Right lobe of liver (tissue), 6 donors: ENCODE results near the gene WTIP. TPM values are rescaled to one million over a fixed set of nuclear protein-coding genes. Genes with fewer than 3 reads are reported as not detected.

ENCODE experiments used
- ATAC-seq, 4 donors: fragments of 200-7000 bp; cut with Tn5 transposase; one replicate each; pipeline ENCODE4 v1.9.1; 2020; ENCODE audit warnings: mild to moderate bottlenecking in 4 of 4, moderate library complexity in 4 of 4
- DNase-seq, 3 donors: peaks; one replicate each; pipeline ENCODE4 v3.0.0-alpha.2; 2020
- H3K27ac ChIP-seq, 3 donors: fragments of 200-600 bp; one replicate each; pipeline ENCODE4 v1.8.0; 2022
- H3K27me3 ChIP-seq, 2 donors: fragments of 200-600 bp; one replicate each; pipeline ENCODE4 v1.8.0; 2022
- H3K36me3 ChIP-seq, 4 donors: fragments of 200-600 bp; sonication (generic) in 1 of 4; one replicate each; pipeline versions ENCODE4 v1.5.1 to v1.8.0; 2017 to 2022; ENCODE audit warnings: control low read depth in 1 of 4
- H3K4me1 ChIP-seq, 4 donors: fragments of 200-600 bp; sonication (generic) in 1 of 4; one replicate each; pipeline versions ENCODE4 v1.5.1 to v1.8.0; 2017 to 2022; ENCODE audit warnings: control low read depth in 1 of 4
- H3K4me3 ChIP-seq, 3 donors: fragments of 200-600 bp; one replicate each; pipeline ENCODE4 v1.8.0; 2022
- H3K9me3 ChIP-seq, 4 donors: fragments of 200-600 bp; sonication (generic) in 1 of 4; one replicate each; pipeline versions ENCODE4 v1.5.1 to v1.8.0; 2017 to 2022; ENCODE audit warnings: control low read depth in 1 of 4
- POLR2A ChIP-seq: fragments of 450-650 bp; IDR thresholded peaks from one replicate; pipeline ENCODE4 v1.6.1; 2017; ENCODE audit warnings: antibody characterized with exemption, mild to moderate bottlenecking
- WGBS: methylation state at CpG from one replicate; pipeline ENCODE4 v1.1.6; 2018; ENCODE audit warnings: low coverage, low lambda C conversion rate; ENCODE audit not compliant: insufficient coverage; ENCODE audit errors: missing lambda C conversion rate; 5-methylcytosine and 5-hydroxymethylcytosine counted together
- intact Hi-C, 2 donors: fragments of 100-400 bp; cut with DNase I; formaldehyde crosslinking; loops; one replicate each; pipeline versions ENCODE4 v1.11.2 to v1.14.1; 2022
- total RNA-seq, 6 experiments: library from RNA; depleted of rRNA in 2 of 6; stranded (reverse); fragments of >200 nt in 2 of 6; fragmentation: NEBNext Ultra II Directional in 3 of 6; extraction: Animal tissue kit (Norgen Biotek cat#: 25700) in 3 of 6; gene quantifications; one replicate each; pipeline versions ENCODE4 v1.1.0 to v1.2.4, GENCODE V29; 2016 to 2023
- TF ChIP-seq, protein P1 (sequence below), 4 donors: fragments of 200-600 bp in 3 of 4; fragments of 450-650 bp in 1 of 4; IDR thresholded peaks; one replicate each; pipeline versions ENCODE4 v1.5.1 to v1.8.0; 2016 to 2022; ENCODE audit warnings: antibody characterized with exemption in 4 of 4, mild to moderate bottlenecking in 2 of 4
- donor health status: DM: no; HTN: yes; CAD: no.
- donor health status: DM: no; HTN: no; CAD: no.
- donor health status: DM: no; HTN: no; CAD: no.
- donor health status: DM: no; HTN: yes; CAD: no.
- donor health status: DM: no; HTN: yes; CAD: no.

The WTIP gene
- total RNA-seq, 6 experiments from 2014 or later, result 0.19 to 1.8 (median 1.3) TPM

DNA sequence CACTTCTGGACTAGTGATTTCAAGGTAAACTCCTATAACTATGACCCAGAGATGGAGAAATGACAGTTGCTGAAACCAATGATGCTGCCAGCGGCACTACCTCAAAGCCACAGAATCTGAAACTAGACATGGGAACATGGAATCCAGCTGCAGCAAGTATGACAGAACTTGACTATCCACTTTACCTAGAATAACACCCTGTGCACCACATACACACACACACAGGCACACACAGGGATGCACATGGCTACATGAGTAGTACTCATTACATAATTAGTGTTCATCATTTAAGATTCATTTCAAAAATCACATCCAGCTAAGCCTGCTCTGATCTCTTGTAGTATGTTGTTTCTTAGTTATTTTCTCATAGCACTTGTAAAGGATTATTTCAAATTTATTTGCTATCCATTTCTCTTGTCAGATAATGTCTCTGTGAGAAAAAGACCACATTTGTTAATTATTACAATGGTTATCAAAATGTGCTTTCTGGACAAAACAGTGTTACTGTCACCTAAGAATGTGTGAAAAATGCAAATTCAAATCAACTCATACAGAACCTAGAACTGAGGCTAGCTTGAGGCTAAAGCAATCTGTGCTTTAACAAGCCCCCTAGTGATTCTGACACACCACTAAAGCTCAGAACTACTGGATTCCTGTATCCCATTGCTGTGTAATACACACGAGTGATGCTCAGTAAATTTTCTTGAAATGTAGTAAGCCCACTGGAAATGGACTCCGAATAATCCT lies 59.4 kb downstream of the WTIP start:
- no peak overlapping the region for H3K27ac ChIP-seq
- H3K36me3 ChIP-seq, result no peaks in the 10 kb centered on the region
- H3K4me3 ChIP-seq, result no peak overlapping the region
- peaks cover 0 to 4% (median 0%) of the 10 kb centered on the region in 4 donors for H3K9me3 ChIP-seq
- intact Hi-C loops, result no loop called here
- 58% methylated on average over 2 of the region's 3 CpGs for WGBS
- DNase-seq (no peak), ATAC-seq (no peak)
- no peaks in the 10 kb centered on the region for H3K4me1 ChIP-seq
- no peak for TF ChIP-seq POLR2A
- TF ChIP-seq, protein P1, sequence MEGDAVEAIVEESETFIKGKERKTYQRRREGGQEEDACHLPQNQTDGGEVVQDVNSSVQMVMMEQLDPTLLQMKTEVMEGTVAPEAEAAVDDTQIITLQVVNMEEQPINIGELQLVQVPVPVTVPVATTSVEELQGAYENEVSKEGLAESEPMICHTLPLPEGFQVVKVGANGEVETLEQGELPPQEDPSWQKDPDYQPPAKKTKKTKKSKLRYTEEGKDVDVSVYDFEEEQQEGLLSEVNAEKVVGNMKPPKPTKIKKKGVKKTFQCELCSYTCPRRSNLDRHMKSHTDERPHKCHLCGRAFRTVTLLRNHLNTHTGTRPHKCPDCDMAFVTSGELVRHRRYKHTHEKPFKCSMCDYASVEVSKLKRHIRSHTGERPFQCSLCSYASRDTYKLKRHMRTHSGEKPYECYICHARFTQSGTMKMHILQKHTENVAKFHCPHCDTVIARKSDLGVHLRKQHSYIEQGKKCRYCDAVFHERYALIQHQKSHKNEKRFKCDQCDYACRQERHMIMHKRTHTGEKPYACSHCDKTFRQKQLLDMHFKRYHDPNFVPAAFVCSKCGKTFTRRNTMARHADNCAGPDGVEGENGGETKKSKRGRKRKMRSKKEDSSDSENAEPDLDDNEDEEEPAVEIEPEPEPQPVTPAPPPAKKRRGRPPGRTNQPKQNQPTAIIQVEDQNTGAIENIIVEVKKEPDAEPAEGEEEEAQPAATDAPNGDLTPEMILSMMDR (IDR thresholded peaks at IDR 0.05), result no peak
- no peaks in the 10 kb centered on the region for H3K27me3 ChIP-seq

DNA sequence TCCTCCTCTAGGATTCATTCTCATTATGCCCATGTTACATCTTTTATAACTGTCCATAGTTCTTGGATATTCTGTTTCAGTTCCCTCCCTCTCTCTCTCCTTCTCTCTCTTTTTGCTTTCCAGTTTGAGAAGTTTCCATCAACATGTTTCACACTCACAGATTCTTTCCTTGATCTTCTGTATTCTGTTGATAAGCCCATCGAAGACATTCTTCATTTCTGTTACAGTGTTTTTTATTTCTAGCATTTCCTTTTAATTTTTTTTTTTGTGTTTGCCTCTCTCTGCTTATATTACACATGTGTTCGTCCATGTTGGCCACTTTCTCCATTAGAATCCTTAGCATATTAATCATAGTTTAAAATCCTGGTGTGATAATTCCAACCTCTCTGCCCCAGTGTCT lies 68.3 kb downstream of the WTIP start:
- no peak for TF ChIP-seq POLR2A
- TF ChIP-seq, protein P1 (IDR thresholded peaks at IDR 0.05), result no peak
- WGBS, result 50% methylated on average over 2 of the region's 2 CpGs
- Histone ChIP-seq H3K9me3 (no peaks in the 10 kb centered on the region), H3K4me3 (no peak overlapping the region), H3K4me1 (no peaks in the 10 kb centered on the region), H3K27me3 (no peaks in the 10 kb centered on the region), H3K27ac (no peak overlapping the region), H3K36me3 (no peaks in the 10 kb centered on the region)
- intact Hi-C loops, result no loop called here
- ATAC-seq (no peak), DNase-seq (no peak)

DNA sequence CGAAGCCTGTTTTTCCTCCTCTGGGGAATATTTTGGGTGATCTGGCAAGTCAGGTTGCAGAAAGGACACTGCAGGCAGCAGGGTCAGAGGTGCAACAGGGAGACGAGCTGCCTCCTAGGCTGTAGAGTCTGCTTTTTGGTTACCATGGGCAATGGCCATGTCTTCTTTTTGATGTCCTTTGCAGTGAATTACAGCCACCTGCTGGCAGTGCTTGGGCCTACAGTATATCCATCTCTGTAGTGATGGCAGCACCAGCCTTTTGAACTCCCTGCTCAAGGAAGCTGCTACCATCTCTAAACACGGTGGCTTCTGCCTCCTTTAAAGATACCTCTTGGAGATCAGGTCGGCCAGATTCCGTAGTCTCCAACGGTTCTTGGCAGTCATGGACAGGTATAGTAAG lies 73.9 kb downstream of the WTIP start:
- no peaks in the 10 kb centered on the region for H3K4me1 ChIP-seq
- 26% methylated on average over 2 of the region's 6 CpGs for WGBS

DNA sequence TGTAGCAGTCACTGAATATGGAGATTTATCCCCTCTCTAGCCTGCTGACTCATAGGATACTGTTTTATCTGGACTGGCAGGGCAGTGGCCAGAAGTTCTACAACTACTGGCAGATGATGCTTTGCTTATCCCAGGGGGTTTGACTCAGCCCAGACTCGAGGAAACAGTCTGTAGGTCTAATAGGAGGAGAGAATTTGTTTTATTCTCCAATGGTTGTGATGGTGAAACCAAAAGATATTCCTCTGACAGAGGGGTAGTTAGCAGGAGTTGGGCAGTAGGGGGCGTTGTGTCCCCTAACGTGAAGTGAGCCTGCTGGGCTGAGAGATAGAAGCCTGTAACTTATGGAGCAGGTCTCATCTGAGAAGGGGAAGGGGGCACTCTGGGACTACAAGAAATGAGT lies 74.9 kb downstream of the WTIP start:
- TF ChIP-seq POLR2A, result no peak
- TF ChIP-seq, protein P1 (IDR thresholded peaks at IDR 0.05), result peak in 3 of 4 donors; percentile 25 to 39 (median 28)
- no peaks in the 10 kb centered on the region for H3K27me3 ChIP-seq
- no peaks in the 10 kb centered on the region for H3K36me3 ChIP-seq
- no peaks in the 10 kb centered on the region for H3K4me1 ChIP-seq
- no peaks in the 10 kb centered on the region for H3K9me3 ChIP-seq
- ATAC-seq (peak in 3 of 4 donors; percentile 36 to 61 (median 42)), DNase-seq (no peak)
- intact Hi-C loops, result no loop called here
- no peak overlapping the region for H3K27ac ChIP-seq
- whole genome bisulfite sequencing, result 0% methylated on average over 3 of the region's 3 CpGs
- no peak overlapping the region for H3K4me3 ChIP-seq

More for the DNA sequence above, 73.9 kb downstream of the WTIP start:
- TF ChIP-seq, protein P1 (IDR thresholded peaks at IDR 0.05), result peak in 3 of 4 donors; percentile 16 to 19 (median 17)
- no peak for TF ChIP-seq POLR2A
- H3K4me3 ChIP-seq, result no peak overlapping the region
- no peak for ATAC-seq
- H3K36me3 ChIP-seq, result no peaks in the 10 kb centered on the region
- DNase-seq, result no peak
- H3K27ac ChIP-seq, result no peak overlapping the region
- no peaks in the 10 kb centered on the region for H3K9me3 ChIP-seq
- no peaks in the 10 kb centered on the region for H3K27me3 ChIP-seq
- intact Hi-C loops, result no loop called here
